Gastroesophageal sphincter (tissue), 4 donors: ENCODE measurements around the gene GDF11. TPM values are rescaled to one million over a fixed set of nuclear protein-coding genes. Genes with fewer than 3 reads are reported as not detected.

Source experiments
- ATAC-seq: fragments of 150-250 bp; one replicate; pipeline ENCODE4 v1.9.1; 2016; ENCODE audit warnings: mild to moderate bottlenecking, moderate library complexity
- H3K27ac ChIP-seq, 4 donors: fragments of 200-600 bp; sonication (generic) in 3 of 4; 1 replicate in 3 of 4; 2 replicates in 1 of 4; pipeline ENCODE4 v1.5.1; 2016 to 2019
- H3K27me3 ChIP-seq: fragments of 200-600 bp; sonication (generic); one replicate; pipeline ENCODE4 v1.5.1; 2019
- H3K36me3 ChIP-seq, 2 donors: fragments of 200-600 bp; sonication (generic); one replicate each; pipeline ENCODE4 v1.5.1; 2019; ENCODE audit warnings: control low read depth in 1 of 2
- H3K4me1 ChIP-seq, 3 donors: fragments of 200-600 bp; sonication (generic); 1 replicate in 2 of 3; 2 replicates in 1 of 3; pipeline ENCODE4 v1.5.1; 2016 to 2019; ENCODE audit warnings: control low read depth in 2 of 3
- H3K4me3 ChIP-seq, 2 donors: fragments of 200-600 bp; sonication (generic); one replicate each; pipeline ENCODE4 v1.5.1; 2019; ENCODE audit warnings: mild to moderate bottlenecking in 1 of 2, moderate library complexity in 1 of 2
- H3K9me3 ChIP-seq, 3 donors: fragments of 200-600 bp; sonication (generic); one replicate each; pipeline ENCODE4 v1.5.1; 2017 to 2019; ENCODE audit warnings: control low read depth in 2 of 3
- CTCF ChIP-seq, 4 experiments: fragments of 200-600 bp in 2 of 4; fragments of 450-650 bp in 2 of 4; sonication (generic) in 1 of 4; IDR thresholded peaks; one replicate each; pipeline ENCODE4 v1.5.1; 2017 to 2019; ENCODE audit warnings: antibody characterized with exemption in 4 of 4, mild to moderate bottlenecking in 2 of 4, moderate library complexity in 2 of 4
- EP300 ChIP-seq: sonication (generic); formaldehyde crosslinking; IDR thresholded peaks from one replicate; pipeline ENCODE4 v1.6.1; 2017; ENCODE audit warnings: antibody characterized with exemption, mild to moderate bottlenecking
- POLR2A ChIP-seq, 2 donors: fragments of 450-650 bp; IDR thresholded peaks; one replicate each; pipeline ENCODE4 v1.6.1; 2017; ENCODE audit warnings: antibody characterized with exemption in 2 of 2, mild to moderate bottlenecking in 2 of 2, moderate library complexity in 1 of 2
- POLR2AphosphoS5 ChIP-seq: sonication (generic); formaldehyde crosslinking; IDR thresholded peaks from one replicate; pipeline ENCODE4 v1.6.1; 2017; ENCODE audit warnings: antibody characterized with exemption
- WGBS, 2 donors: methylation state at CpG; one replicate each; pipeline ENCODE4 v1.1.5; 2018; ENCODE audit warnings: low coverage in 1 of 2; 5-methylcytosine and 5-hydroxymethylcytosine counted together
- total RNA-seq, 4 donors: library from RNA; depleted of rRNA; stranded (reverse); fragments of >200 nt; gene quantifications; one replicate each; pipeline ENCODE4 v1.1.0, GENCODE V29; 2016

The GDF11 gene
- total RNA-seq, 4 donors from 2014 or later, result 2.8 to 9.8 (median 3.6) TPM

GRCh38 chr12:55703288-55703687 lies 39.6 kb upstream of the GDF11 start:
- no peaks in the 10 kb centered on the region for H3K27me3 ChIP-seq
- peaks cover 0 to 93% (median 2%) of the 10 kb centered on the region in 3 donors for H3K4me1 ChIP-seq
- 60% methylated on average over 1 of the region's 2 CpGs; no CpG with 5 or more reads in 1 of the 2 donors for WGBS, 2 donors
- H3K9me3 ChIP-seq, result no peaks in the 10 kb centered on the region
- peak overlapping the region; percentile 83 to 85 for H3K4me3 ChIP-seq
- peak overlapping the region; percentile 86 to 97 (median 96) for H3K27ac ChIP-seq
- peak; percentile 83 for TF ChIP-seq POLR2AphosphoS5
- TF ChIP-seq CTCF (IDR thresholded peaks at IDR 0.05), result no peak
- TF ChIP-seq EP300, result no peak
- TF ChIP-seq POLR2A (IDR thresholded peaks at IDR 0.05), result no peak
- peak; percentile 54 for ATAC-seq
- H3K36me3 ChIP-seq, result peaks cover 0 to 38% of the 10 kb centered on the region in 2 donors

GRCh38 chr12:55703901-55704761 lies 38.8 kb upstream of the GDF11 start:
- TF ChIP-seq POLR2A (IDR thresholded peaks at IDR 0.05), result no peak
- TF ChIP-seq EP300, result no peak
- TF ChIP-seq POLR2AphosphoS5, result no peak
- no peak for TF ChIP-seq CTCF (IDR thresholded peaks at IDR 0.05)
- no peak for ATAC-seq
- Histone ChIP-seq H3K4me1 (peaks cover 0 to 93% (median 8%) of the 10 kb centered on the region in 3 donors), H3K27me3 (no peaks in the 10 kb centered on the region), H3K4me3 (peak overlapping the region; percentile 83 to 85), H3K9me3 (no peaks in the 10 kb centered on the region), H3K36me3 (peaks cover 0 to 30% of the 10 kb centered on the region in 2 donors), H3K27ac (peak overlapping the region; percentile 86 to 97 (median 96))
- WGBS, 2 donors, result 28 to 37% methylated on average over 4 to 5 of the region's 6 CpGs

GRCh38 chr12:55704824-55705718 lies 37.9 kb upstream of the GDF11 start:
- ATAC-seq, result no peak
- 32 to 33% methylated on average over 3 to 6 of the region's 9 CpGs for WGBS, 2 donors
- H3K36me3 ChIP-seq, result peaks cover 0 to 20% of the 10 kb centered on the region in 2 donors
- no peaks in the 10 kb centered on the region for H3K27me3 ChIP-seq
- TF ChIP-seq POLR2AphosphoS5, result no peak
- no peak for TF ChIP-seq CTCF (IDR thresholded peaks at IDR 0.05)
- TF ChIP-seq EP300, result no peak
- TF ChIP-seq POLR2A (IDR thresholded peaks at IDR 0.05), result no peak
- peak overlapping the region; percentile 83 to 85 for H3K4me3 ChIP-seq
- H3K27ac ChIP-seq, result peak overlapping the region; percentile 86 to 97 (median 96)
- H3K4me1 ChIP-seq, result peaks cover 0 to 93% (median 12%) of the 10 kb centered on the region in 3 donors
- no peaks in the 10 kb centered on the region for H3K9me3 ChIP-seq

- Histone ChIP-seq H3K4me1 (peaks cover 0 to 93% (median 9%) of the 10 kb centered on the region in 3 donors), H3K27me3 (no peaks in the 10 kb centered on the region), H3K27ac (peak overlapping the region; percentile 86 to 97 (median 96)), H3K4me3 (peak overlapping the region; percentile 83 to 85), H3K36me3 (peaks cover 0 to 12% of the 10 kb centered on the region in 2 donors), H3K9me3 (no peaks in the 10 kb centered on the region)
- ATAC-seq, result no peak
- TF ChIP-seq EP300 (no peak), CTCF (IDR thresholded peaks at IDR 0.05) (peak in 3 of 4 experiments; percentile 61 to 77 (median 73)), POLR2AphosphoS5 (peak; percentile 21), POLR2A (IDR thresholded peaks at IDR 0.05) (no peak)
- WGBS, 2 donors, result 7 to 15% methylated on average over 3 to 5 of the region's 5 CpGs
These were observed 37.0 kb upstream of the GDF11 start for GRCh38 chr12:55705782-55706402.
